ENCODE measurements around the gene LRRK2. TPM values are rescaled to one million over a fixed set of nuclear protein-coding genes. Genes with fewer than 3 reads are reported as not detected.

Gene LRRK2
- total and polyA plus RNA-seq, 2 of the 8 experiments (the other 6 are each of a cell fraction or from before 2014, with no cell fraction given) = 0.06 to 0.13 TPM

GRCh38 chr12:40390980-40391379 is 166.2 kb downstream of the LRRK2 start (continued):
- TF ChIP-seq ASH2L (IDR thresholded peaks at IDR 0.05; ENCODE audit: low read length) = no peak
- no peak for TF ChIP-seq USF2 (IDR thresholded peaks at IDR 0.05; ENCODE audit: low read length)
- no peak for TF ChIP-seq TAF1 (IDR thresholded peaks at IDR 0.05; ENCODE audit: low read depth, low read length)
